HEK293T (cell line): Measurements from ENCODE around the gene CSPG5.

Experiments used
- CTCF ChIA-PET: fragments of 350-600 bp; formaldehyde crosslinking; extraction: SDS; loops from one replicate; lab custom pipeline; 2021; ENCODE audit warnings: antibody characterized with exemption, inconsistent platforms; lab: Yijun Ruan, JAX
- POLR2A ChIA-PET: fragments of 350-600 bp; formaldehyde crosslinking; extraction: SDS; loops from one replicate; lab custom pipeline; 2020; ENCODE audit warnings: antibody characterized with exemption, inconsistent platforms; lab: Yijun Ruan, JAX
- DNase-seq: peaks from one replicate; pipeline ENCODE4 v3.0.0; 2012; ENCODE audit warnings: mixed read lengths; ENCODE audit errors: extremely low spot score
- ARNT ChIP-seq: fragments of 450-650 bp; IDR thresholded peaks from 2 replicates; pipeline ENCODE4 v1.6.1; 2017; ENCODE audit warnings: mild to moderate bottlenecking
- BHLHE40 ChIP-seq: fragments of 450-650 bp; IDR thresholded peaks from 2 replicates; pipeline ENCODE4 v1.6.1; 2016; ENCODE audit warnings: mild to moderate bottlenecking, moderate library complexity, borderline replicate concordance
- CTBP1 ChIP-seq: fragments of 450-650 bp; IDR thresholded peaks from 2 replicates; pipeline ENCODE4 v1.6.1; 2016; ENCODE audit warnings: borderline replicate concordance
- ELF4 ChIP-seq: fragments of 450-650 bp; IDR thresholded peaks from 2 replicates; pipeline ENCODE4 v1.6.1; 2017; ENCODE audit warnings: antibody characterized with exemption
- FOXA1 ChIP-seq: fragments of 450-650 bp; IDR thresholded peaks from 2 replicates; pipeline ENCODE4 v1.6.1; 2016; ENCODE audit warnings: mild to moderate bottlenecking
- FOXK2 ChIP-seq: fragments of 450-650 bp; IDR thresholded peaks from 2 replicates; pipeline ENCODE4 v1.6.1; 2016; ENCODE audit warnings: mild to moderate bottlenecking
- FOXM1 ChIP-seq: fragments of 450-650 bp; IDR thresholded peaks from 2 replicates; pipeline ENCODE4 v1.6.1; 2017; ENCODE audit warnings: mild to moderate bottlenecking, borderline replicate concordance
- HDGF ChIP-seq: fragments of 450-650 bp; IDR thresholded peaks from 2 replicates; pipeline ENCODE4 v1.6.1; 2017; ENCODE audit warnings: antibody characterized with exemption, borderline replicate concordance
- L3MBTL2 ChIP-seq: fragments of 450-650 bp; conservative IDR thresholded peaks from 2 replicates; pipeline ENCODE4 v1.6.1; 2016; ENCODE audit warnings: mild to moderate bottlenecking
- LEF1 ChIP-seq: fragments of 450-650 bp; IDR thresholded peaks from 2 replicates; pipeline ENCODE4 v1.6.1; 2017; ENCODE audit warnings: mild to moderate bottlenecking, borderline replicate concordance
- NFRKB ChIP-seq: fragments of 450-650 bp; IDR thresholded peaks from 2 replicates; pipeline ENCODE4 v1.6.1; 2016; ENCODE audit warnings: mild to moderate bottlenecking, moderate library complexity
- SP1 ChIP-seq: fragments of 450-650 bp; IDR thresholded peaks from 2 replicates; pipeline ENCODE4 v1.6.1; 2017
- SUZ12 ChIP-seq: fragments of 450-650 bp; IDR thresholded peaks from 2 replicates; pipeline ENCODE4 v1.6.1; 2016; ENCODE audit warnings: mild to moderate bottlenecking
- TARDBP ChIP-seq: fragments of 450-650 bp; IDR thresholded peaks from 2 replicates; pipeline ENCODE4 v1.6.1; 2016
- ZNF384 ChIP-seq: fragments of 450-650 bp; IDR thresholded peaks from 2 replicates; pipeline ENCODE4 v1.6.1; 2016
- TF ChIP-seq, protein P1 (sequence below): fragments of 450-650 bp; IDR thresholded peaks from 2 replicates; pipeline ENCODE4 v1.6.1; 2016

CSPG5 gene

DNA sequence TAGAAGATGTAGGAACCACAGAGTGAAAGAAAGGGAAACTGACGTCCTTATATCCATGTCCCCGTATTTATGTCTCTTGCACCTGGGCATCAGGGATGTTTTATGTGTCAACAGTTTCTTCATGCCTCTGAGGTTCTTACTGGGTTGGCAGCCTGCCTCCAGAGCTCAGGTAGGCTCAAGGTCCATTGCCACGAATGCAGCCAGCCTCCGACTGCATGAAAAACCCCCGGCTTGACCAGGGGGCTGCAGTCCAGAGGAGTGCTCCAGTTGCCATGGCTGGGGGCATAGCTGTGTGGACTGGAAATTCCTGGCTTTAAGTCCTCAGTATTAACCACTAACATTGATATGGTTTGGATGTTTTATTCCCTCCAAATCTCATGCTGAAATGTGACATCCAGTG, 2.8 kb upstream of the CSPG5 start:
- CTCF ChIA-PET: interaction anchor here (0.6 kb wide), 1 partner anchor 37 kb away, joined by 6 read pairs; no protein-coding TSS in a partner anchor
- TF ChIP-seq LEF1 (no peak), FOXA1 (no peak), FOXK2 (no peak), HDGF (no peak)
- POLR2A ChIA-PET: no interaction called here
- no peak for DNase-seq

DNA sequence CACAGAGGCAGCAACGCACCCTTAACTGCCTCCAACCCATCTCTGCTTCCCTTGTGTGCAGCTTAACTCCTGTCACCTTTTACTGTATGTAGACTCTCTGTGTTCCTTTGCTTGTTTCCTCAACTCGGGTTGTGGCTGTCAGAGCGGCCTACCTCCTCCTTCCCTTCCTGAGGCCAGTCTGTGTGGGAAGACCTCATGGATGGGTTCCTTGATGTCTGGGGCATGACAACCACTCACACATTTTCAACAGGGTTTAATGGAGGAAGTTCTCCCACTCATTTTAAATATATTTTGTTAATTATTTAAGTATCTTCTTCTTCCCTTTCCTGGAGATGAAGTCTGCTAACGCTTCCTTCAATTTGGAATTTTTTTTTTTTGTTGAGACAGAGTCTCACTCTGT, 1.8 kb upstream of the CSPG5 start:
- DNase-seq: no peak
- ChIA-PET POLR2A (no interaction called here), CTCF (no interaction called here)
- TF ChIP-seq ZNF384 (no peak), CTBP1 (no peak), TARDBP (no peak)

DNA sequence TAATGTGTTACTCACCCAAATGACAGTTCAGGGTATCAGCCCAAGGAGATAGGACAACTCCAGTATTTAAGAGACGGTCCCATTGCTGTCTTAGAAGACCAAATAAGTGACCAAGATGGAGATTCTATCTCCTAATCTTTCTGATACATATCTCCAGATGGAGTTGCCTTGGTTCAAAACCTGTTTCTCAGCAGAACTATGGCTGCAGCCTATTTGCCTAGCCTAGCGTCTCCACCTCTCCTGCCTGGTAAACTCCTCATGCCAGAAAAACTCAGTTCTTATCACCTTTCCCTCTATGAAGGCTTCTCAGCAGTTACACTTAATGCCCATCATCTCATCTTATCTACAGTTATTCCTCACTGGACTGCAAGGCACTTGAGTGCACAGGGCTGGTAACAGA, 1.2 kb upstream of the CSPG5 start:
- no peak for DNase-seq
- TF ChIP-seq FOXK2 (no peak), HDGF (no peak), L3MBTL2 (no peak), TARDBP (no peak), ELF4 (no peak), FOXA1 (no peak), ARNT (no peak), SUZ12 (no peak), SP1 (no peak), LEF1 (no peak), FOXM1 (no peak), BHLHE40 (no peak), ZNF384 (no peak), NFRKB (no peak), CTBP1 (no peak)
- TF ChIP-seq, protein P1, sequence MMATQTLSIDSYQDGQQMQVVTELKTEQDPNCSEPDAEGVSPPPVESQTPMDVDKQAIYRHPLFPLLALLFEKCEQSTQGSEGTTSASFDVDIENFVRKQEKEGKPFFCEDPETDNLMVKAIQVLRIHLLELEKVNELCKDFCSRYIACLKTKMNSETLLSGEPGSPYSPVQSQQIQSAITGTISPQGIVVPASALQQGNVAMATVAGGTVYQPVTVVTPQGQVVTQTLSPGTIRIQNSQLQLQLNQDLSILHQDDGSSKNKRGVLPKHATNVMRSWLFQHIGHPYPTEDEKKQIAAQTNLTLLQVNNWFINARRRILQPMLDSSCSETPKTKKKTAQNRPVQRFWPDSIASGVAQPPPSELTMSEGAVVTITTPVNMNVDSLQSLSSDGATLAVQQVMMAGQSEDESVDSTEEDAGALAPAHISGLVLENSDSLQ: no peak
- ChIA-PET CTCF (no interaction called here), POLR2A (no interaction called here)

DNA sequence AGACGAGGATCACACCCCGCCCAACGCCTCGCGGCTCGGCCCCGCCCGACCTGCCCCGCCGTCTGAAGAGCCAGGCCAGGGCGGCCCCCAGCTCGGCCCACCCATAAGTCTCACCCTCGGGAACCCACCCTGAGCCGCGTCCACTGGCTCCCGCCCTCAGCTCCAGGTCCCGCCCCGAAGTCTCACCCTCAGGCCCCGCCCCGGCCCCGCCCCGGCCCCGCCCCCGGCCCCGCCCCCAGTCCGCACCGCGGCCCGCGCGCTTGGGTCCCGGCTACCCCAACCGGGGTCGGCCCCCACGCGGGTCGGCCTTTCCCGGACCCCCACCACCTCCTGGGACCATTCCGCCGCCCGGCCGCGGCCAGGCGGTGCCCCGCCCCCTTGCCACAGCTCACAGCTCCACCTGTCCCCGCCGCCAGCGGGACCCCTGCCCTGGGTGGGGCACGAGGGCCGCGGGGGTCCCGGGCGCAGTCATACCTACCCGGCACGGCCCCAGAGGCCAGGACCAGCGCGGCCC, 489 bp downstream of the CSPG5 start:
- ChIA-PET POLR2A (interaction anchor here (0.5 to 1.0 kb wide), 3 partner anchors 9 to 30 kb away, joined by 3 to 4 read pairs (median 4); no protein-coding TSS in a partner anchor), CTCF (no interaction called here)
- peak; percentile 87 for DNase-seq
- TF ChIP-seq L3MBTL2: peak; percentile 38; the same call in 1 of the 2 replicates
- no peak for TF ChIP-seq HDGF

DNA sequence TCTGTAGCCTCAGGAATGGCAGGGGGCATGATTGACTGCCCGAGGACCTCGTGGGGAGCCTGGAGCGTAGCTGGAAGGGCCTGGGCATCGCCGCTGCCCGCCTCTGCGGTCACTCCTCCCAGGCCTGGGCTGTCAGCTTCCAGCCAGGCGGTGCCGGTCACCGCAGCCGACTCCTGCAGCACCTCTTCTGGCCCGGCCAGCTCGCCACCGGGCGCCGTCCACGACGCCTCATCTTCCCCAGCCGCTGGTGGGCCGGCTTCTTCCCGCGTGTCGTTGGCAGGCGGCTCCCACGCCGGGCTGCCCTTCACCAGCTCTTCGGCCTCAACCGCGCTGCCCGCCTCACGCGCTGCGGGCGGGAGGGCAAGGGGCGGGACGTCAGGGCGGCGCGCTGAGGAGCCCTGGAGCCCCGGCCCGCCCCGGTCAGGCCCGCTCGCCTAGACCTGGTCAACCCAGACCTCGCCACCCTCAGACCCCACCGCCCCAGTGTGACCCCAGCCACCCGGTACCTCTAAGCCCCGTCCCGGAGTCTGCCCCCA, 1.0 kb downstream of the CSPG5 start:
- CTCF ChIA-PET: no interaction called here
- POLR2A ChIA-PET: interaction anchor here (0.5 to 1.0 kb wide), 3 partner anchors 9 to 30 kb away, joined by 3 to 4 read pairs (median 4); no protein-coding TSS in a partner anchor
- DNase-seq: no peak
- TF ChIP-seq, protein P1: no peak
- TF ChIP-seq FOXK2 (no peak), FOXM1 (no peak), SUZ12 (no peak), ELF4 (no peak), NFRKB (no peak), ZNF384 (no peak), HDGF (no peak), FOXA1 (no peak), L3MBTL2 (no peak), SP1 (no peak), BHLHE40 (no peak), CTBP1 (no peak), TARDBP (no peak)

DNA sequence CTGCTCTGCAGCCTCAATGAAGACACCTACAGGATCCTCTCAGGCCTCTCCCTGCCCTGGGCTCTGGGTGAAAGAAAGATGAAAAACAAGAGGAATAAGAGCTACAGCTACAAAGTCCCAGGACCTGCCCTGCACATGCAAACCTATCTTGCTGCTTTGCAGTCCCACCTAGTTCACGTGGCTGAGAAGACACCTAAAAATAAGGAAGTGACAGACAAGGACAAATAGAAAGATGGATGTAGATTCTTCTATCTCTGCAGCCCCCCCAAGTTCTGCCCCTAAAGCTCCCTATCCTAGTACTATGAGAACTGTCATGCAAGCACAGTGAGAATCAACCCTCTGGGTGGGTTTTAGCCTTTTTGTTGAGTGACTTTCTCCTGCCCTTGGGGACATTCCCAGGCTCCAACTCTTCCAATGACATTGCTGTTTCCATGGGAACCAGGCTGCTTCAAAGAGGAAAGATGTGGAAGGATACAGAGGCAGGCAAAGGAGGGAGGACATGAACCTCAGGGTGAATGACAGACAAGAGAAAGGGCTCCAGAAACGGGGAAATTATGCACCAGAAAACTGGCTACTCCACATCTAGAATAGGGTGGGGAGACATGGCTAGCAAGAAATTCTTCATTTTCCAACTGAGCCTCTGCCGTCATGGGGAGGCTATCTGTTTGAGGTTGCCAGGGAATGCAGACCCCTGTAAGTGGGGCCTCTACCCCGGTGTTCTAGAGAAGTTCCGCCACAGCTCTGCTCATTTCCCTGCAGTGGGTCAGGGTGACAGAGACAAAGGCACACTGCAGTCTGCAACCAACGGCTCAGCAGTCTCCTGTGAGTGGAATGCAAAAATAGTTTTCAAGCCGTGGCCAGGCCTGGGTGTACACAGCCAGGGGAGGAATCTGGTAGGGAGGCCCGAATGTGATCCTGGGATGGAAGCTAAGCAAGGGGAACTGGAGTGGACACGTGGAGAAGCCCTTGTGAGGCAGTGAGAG, 5.2 kb downstream of the CSPG5 start:
- POLR2A ChIA-PET: no interaction called here
- CTCF ChIA-PET: no interaction called here
- DNase-seq: no peak
- TF ChIP-seq LEF1 (no peak), SUZ12 (no peak), CTBP1 (no peak), FOXA1 (no peak), NFRKB (no peak), ELF4 (no peak), BHLHE40 (no peak), SP1 (no peak), ARNT (no peak), FOXM1 (no peak)
- TF ChIP-seq, protein P1: no peak
